GM12873 (cell line): ENCODE measurements around the gene NEK6.

Source experiments
- TF ChIP-seq, protein P1 (sequence below): IDR thresholded peaks from 2 replicates; pipeline ENCODE4 v1.5.1; 2012; ENCODE audit warnings: low read depth, mild to moderate bottlenecking, moderate library complexity, low read length, control low read depth; ENCODE audit not compliant: insufficient read depth; ENCODE audit errors: missing control alignments

The NEK6 gene

DNA sequence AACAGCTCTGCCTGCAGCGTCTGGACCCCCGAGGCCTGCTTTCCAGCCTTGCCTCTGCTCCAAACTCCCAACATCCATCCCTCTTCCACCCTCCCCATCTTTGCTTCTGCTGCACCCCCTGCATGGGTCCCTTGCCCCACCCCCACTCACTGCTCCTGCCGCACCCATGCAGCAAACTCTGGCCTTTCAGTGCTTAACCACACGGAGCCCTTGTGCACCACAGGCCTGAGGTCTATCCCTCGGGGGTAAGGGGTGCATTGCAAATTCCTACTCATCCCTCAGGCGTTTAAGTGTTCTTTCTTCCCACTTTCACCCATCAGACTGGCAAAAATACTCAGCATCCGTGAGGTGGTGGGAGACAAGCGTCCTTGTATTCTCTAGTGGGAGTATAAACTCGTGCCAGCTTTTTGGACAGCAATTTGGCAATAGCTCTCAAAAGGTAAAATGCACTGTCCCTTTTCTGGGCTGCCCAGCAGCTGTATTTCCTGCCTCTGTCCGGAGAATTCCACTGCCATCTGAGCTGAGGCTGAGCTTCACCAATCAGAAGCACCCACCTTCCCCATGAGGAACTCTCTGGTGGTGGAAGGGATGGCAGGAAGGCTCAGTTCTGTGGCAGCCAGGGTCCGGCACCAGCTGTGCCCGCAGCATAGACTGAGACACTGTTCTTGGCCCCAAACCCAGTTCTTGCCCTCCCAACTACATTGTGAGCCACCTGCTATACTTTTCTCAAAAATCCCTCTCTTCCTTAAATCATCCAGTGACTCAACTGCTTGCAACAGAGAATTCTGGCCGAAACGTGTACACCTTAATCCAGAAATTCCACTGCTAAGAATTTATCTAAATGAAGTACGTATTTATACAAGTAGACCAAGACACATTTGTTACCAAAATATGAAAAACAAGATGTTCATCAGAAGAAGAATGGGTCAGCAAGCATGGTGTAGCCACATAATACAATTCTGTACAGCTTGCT lies 142.5 kb downstream of the NEK6 start:
- TF ChIP-seq, protein P1, sequence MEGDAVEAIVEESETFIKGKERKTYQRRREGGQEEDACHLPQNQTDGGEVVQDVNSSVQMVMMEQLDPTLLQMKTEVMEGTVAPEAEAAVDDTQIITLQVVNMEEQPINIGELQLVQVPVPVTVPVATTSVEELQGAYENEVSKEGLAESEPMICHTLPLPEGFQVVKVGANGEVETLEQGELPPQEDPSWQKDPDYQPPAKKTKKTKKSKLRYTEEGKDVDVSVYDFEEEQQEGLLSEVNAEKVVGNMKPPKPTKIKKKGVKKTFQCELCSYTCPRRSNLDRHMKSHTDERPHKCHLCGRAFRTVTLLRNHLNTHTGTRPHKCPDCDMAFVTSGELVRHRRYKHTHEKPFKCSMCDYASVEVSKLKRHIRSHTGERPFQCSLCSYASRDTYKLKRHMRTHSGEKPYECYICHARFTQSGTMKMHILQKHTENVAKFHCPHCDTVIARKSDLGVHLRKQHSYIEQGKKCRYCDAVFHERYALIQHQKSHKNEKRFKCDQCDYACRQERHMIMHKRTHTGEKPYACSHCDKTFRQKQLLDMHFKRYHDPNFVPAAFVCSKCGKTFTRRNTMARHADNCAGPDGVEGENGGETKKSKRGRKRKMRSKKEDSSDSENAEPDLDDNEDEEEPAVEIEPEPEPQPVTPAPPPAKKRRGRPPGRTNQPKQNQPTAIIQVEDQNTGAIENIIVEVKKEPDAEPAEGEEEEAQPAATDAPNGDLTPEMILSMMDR, result no peak
